ENCODE measurements around the gene PPL. TPM values are rescaled to one million over a fixed set of nuclear protein-coding genes. Genes with fewer than 3 reads are reported as not detected.

Gene PPL
- total and polyA plus RNA-seq, 2 of the 13 experiments (the other 11 are each of a cell fraction or from before 2014, with no cell fraction given): 5.7 to 6.6 TPM

- TF ChIP-seq FOXJ3 (CRISPR knock-in tag; IDR thresholded peaks at IDR 0.05; ENCODE audit: borderline replicate concordance): no peak
- TF ChIP-seq ZNF777 (CRISPR knock-in tag; IDR thresholded peaks at IDR 0.05): no peak
- no peak for TF ChIP-seq CREBL2 (CRISPR knock-in tag; IDR thresholded peaks at IDR 0.05; ENCODE audit: borderline replicate concordance)
- TF ChIP-seq NR3C1 (CRISPR knock-in tag; IDR thresholded peaks at IDR 0.05): no peak
- TF ChIP-seq SRF (IDR thresholded peaks at IDR 0.05; ENCODE audit: low read depth, low read length): no peak
- TF ChIP-seq REST (IDR thresholded peaks at IDR 0.05; ENCODE audit: borderline replicate concordance in 1 of 2, low read depth in 1 of 2, low read length in 2 of 2): no peak
- TF ChIP-seq NFYB (CRISPR knock-in tag; IDR thresholded peaks at IDR 0.05): no peak
- peak overlapping the region; percentile 4 to 94 (median 18); a peak in 1 of 6 replicates for H3K4me3 ChIP-seq (replicated peaks in 1 of 3; ENCODE audit: insufficient read depth in 1 of 3, low read depth in 2 of 3, low read length in 3 of 3)
- ATAC-seq (no peak), FAIRE-seq (no peak), DNase-seq (ENCODE audit: low spot score) (no peak)
- intact Hi-C loops (cut with micrococcal nuclease; ENCODE audit: unreplicated experiment): no loop called here
- H3K27ac ChIP-seq (ENCODE audit: extremely low read length, insufficient read depth, low read length): no peak overlapping the region
- peaks cover 72% of the 10 kb centered on the region for H3K79me2 ChIP-seq (ENCODE audit: insufficient read depth, low read length)
- H3K9me3 ChIP-seq (ENCODE audit: low read length): no peaks in the 10 kb centered on the region
- H4K20me1 ChIP-seq (ENCODE audit: insufficient read depth, low read length): peaks cover 45% of the 10 kb centered on the region
- H3K27me3 ChIP-seq (ENCODE audit: control insufficient read depth in 1 of 2, insufficient read depth in 2 of 2, low read length in 2 of 2): peaks cover 0 to 4% of the 10 kb centered on the region in 2 experiments; a peak in 1 of 5 replicates
- peaks cover 7 to 24% of the 10 kb centered on the region in 2 experiments for H3K36me3 ChIP-seq (replicated peaks in 1 of 2; ENCODE audit: control insufficient read depth in 1 of 2, insufficient read depth in 2 of 2, low read length in 2 of 2)
- ChIA-PET CTCF (ENCODE audit: low intra/inter-chr PET ratio, low total read pairs) (no interaction called here), POLR2A (no interaction called here)
- 83% methylated on average over 3 of the region's 3 CpGs for WGBS (ENCODE audit: low lambda C conversion rate)
- in situ Hi-C loops (cut with HindIII; ENCODE audit: extremely low pct_ligation_motif_present, low pct_unique_long_range_greater_than_20kb): no loop called here
- no peak overlapping the region; the same call in 1 of the 2 replicates for H3K9ac ChIP-seq (ENCODE audit: insufficient read depth, low read depth, low read length)
- H3K4me2 ChIP-seq (ENCODE audit: low read depth, low read length): peak overlapping the region; percentile 98
- no TSS peak for BruUV-seq (replicated peaks)
- peaks cover 43% of the 10 kb centered on the region for H3K4me1 ChIP-seq (ENCODE audit: insufficient read depth, low read length)
- H2AFZ ChIP-seq (ENCODE audit: low read length): no peak overlapping the region
Observed at GRCh38 chr16:4850211-4850610, 86.7 kb downstream of the PPL start.

All from HepG2 (cell line).